GM23248 (cell line): ENCODE data around the gene CHRNA3.

Source experiments
- EZH2 ChIP-seq: fragments of 200-600 bp; sonication (generic); IDR thresholded peaks from 2 replicates; pipeline ENCODE4 v1.6.1; 2018; ENCODE audit warnings: antibody characterized with exemption, mild to moderate bottlenecking; ENCODE audit not compliant: insufficient read depth, poor library complexity, severe bottlenecking
- EZH2phosphoT487 ChIP-seq: fragments of 200-600 bp; sonication (generic); IDR thresholded peaks from 2 replicates; pipeline ENCODE4 v1.6.1; 2018; ENCODE audit warnings: antibody characterized with exemption, moderate library complexity, mild to moderate bottlenecking, low read depth; ENCODE audit not compliant: insufficient read depth

GRCh38 chr15:78640527-78641101, 19.8 kb upstream of the CHRNA3 start:
- TF ChIP-seq EZH2, result no peak
- TF ChIP-seq EZH2phosphoT487, result no peak
